ENCODE measurements around the gene CATSPERE. TPM values are rescaled to one million over a fixed set of nuclear protein-coding genes. Genes with fewer than 3 reads are reported as not detected.

Gene CATSPERE
- polyA plus RNA-seq, 1 experiment: 0.36 TPM

DNA sequence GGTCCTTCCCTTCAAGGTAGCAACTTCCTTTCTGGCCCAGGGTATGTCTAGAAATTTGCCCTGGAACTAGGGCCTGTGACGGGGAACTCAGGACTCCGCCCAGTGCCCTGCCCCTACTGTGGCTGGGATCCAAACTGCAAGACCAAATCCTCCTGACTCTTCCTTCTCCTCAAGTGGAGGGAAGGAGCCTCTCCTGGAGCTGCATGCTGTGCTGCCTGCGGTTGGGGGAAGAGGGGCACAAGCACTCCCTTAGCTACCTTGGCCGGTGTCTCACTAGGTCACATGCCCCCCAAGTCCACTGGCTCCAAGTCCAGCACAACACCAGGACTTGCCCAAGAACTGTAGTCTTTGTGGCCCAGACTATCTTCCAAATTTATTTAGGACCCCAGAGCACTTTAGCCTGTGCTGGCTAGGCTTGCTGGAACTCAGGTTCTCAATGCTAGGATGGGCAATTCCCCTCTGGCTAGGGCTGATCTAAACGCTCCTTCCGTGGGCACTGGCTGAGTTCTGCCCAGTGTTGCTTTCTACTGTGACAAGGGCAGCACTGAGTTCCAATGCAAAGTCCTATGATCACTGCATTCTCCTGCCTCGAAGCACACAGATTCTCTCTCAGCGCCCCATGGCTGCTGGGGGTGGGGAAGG, 21.6 kb upstream of the CATSPERE start:
- POLR2A ChIA-PET: no interaction called here
- H3K27ac ChIP-seq (ENCODE audit: low read depth, low read length): no peak overlapping the region

GRCh38 chr1:244442850-244443249, 18.2 kb upstream of the CATSPERE start:
- Histone ChIP-seq H3K27ac (ENCODE audit: low read depth, low read length) (no peak overlapping the region), H3K9me3 (ENCODE audit: control insufficient read depth, insufficient read depth, low read length) (no peaks in the 10 kb centered on the region), H3K27me3 (ENCODE audit: control insufficient read depth, insufficient read depth, low read length) (no peaks in the 10 kb centered on the region), H3K4me3 (ENCODE audit: low read depth, low read length) (no peak overlapping the region)
- POLR2A ChIA-PET: interaction anchor here (0.6 kb wide), 1 partner anchor 211 kb away, joined by 3 read pairs; no protein-coding TSS in a partner anchor
- no peak for DNase-seq (ENCODE audit: low read depth, low spot score)
- TF ChIP-seq, protein P1, sequence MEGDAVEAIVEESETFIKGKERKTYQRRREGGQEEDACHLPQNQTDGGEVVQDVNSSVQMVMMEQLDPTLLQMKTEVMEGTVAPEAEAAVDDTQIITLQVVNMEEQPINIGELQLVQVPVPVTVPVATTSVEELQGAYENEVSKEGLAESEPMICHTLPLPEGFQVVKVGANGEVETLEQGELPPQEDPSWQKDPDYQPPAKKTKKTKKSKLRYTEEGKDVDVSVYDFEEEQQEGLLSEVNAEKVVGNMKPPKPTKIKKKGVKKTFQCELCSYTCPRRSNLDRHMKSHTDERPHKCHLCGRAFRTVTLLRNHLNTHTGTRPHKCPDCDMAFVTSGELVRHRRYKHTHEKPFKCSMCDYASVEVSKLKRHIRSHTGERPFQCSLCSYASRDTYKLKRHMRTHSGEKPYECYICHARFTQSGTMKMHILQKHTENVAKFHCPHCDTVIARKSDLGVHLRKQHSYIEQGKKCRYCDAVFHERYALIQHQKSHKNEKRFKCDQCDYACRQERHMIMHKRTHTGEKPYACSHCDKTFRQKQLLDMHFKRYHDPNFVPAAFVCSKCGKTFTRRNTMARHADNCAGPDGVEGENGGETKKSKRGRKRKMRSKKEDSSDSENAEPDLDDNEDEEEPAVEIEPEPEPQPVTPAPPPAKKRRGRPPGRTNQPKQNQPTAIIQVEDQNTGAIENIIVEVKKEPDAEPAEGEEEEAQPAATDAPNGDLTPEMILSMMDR (IDR thresholded peaks at IDR 0.05; ENCODE audit: low read depth, low read length): no peak
- CTCF ChIA-PET: interaction anchor here (1.7 kb wide), 1 partner anchor 144 kb away, joined by 4 read pairs; no protein-coding TSS in a partner anchor

More for the DNA sequence above, 21.6 kb upstream of the CATSPERE start:
- Histone ChIP-seq H3K4me3 (ENCODE audit: low read depth, low read length) (no peak overlapping the region), H3K9me3 (ENCODE audit: control insufficient read depth, insufficient read depth, low read length) (no peaks in the 10 kb centered on the region), H3K27me3 (ENCODE audit: control insufficient read depth, insufficient read depth, low read length) (no peaks in the 10 kb centered on the region)
- no peak for DNase-seq (ENCODE audit: low read depth, low spot score)
- CTCF ChIA-PET: no interaction called here
- TF ChIP-seq, protein P1 (IDR thresholded peaks at IDR 0.05; ENCODE audit: low read depth, low read length): no peak

- Histone ChIP-seq H3K4me3 (ENCODE audit: low read depth, low read length) (no peak overlapping the region), H3K27me3 (ENCODE audit: control insufficient read depth, insufficient read depth, low read length) (no peaks in the 10 kb centered on the region), H3K27ac (ENCODE audit: low read depth, low read length) (peak overlapping the region; percentile 4), H3K9me3 (ENCODE audit: control insufficient read depth, insufficient read depth, low read length) (no peaks in the 10 kb centered on the region)
- TF ChIP-seq, protein P1 (IDR thresholded peaks at IDR 0.05; ENCODE audit: low read depth, low read length): no peak
- ChIA-PET POLR2A (interaction anchor here (0.6 to 0.9 kb wide), 2 partner anchors 9 to 91 kb away, joined by 3 to 4 read pairs; no protein-coding TSS in a partner anchor), CTCF (interaction anchor here (0.6 to 0.7 kb wide), 3 partner anchors 8 to 876 kb away, joined by 3 to 7 read pairs (median 3); no protein-coding TSS in a partner anchor)
- DNase-seq (ENCODE audit: low read depth, low spot score): no peak
Measured at GRCh38 chr1:244444854-244445253, 16.2 kb upstream of the CATSPERE start.

DNA sequence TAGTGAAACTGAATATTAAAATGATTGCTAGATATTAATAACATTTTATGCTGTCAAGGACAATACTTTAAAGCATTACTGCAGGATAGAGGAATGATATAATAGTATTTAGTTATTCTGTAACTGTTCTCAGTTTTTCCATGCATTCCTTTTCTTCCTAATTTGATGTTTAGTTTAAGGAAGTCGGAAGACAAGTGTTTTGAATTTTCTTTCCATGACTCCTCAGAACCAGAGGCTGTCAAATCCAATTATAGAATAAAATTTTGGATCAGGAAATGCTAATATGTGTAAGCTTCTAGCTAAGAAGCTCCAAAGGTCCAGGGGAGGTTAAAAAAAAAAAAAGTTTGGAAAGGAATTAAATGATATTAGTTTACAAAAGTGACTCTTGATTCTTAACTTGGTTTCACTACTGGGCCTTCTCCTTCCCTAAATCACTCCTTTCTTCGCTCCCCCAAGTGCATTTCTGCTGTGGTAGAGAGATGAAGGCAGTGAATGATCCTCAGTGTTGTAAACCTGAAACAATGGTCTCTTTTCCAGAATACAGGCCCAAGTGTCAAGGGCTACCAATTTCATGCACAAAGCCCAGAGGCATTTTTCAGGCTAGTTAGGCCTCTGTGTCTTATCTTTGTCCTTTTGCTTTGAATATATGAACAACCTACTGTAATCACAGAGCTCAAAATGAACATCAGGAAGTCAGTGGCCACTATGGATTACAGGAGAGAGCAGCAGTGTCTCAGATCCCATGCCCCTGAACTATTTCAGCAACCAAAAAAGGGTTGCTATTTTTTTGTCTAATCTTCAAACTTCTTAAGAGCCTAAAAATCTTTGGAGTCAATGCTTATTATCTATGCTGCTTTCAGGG, 15.5 kb upstream of the CATSPERE start:
- Histone ChIP-seq H3K4me3 (ENCODE audit: low read depth, low read length) (no peak overlapping the region), H3K27ac (ENCODE audit: low read depth, low read length) (peak overlapping the region; percentile 40), H3K27me3 (ENCODE audit: control insufficient read depth, insufficient read depth, low read length) (no peaks in the 10 kb centered on the region), H3K9me3 (ENCODE audit: control insufficient read depth, insufficient read depth, low read length) (no peaks in the 10 kb centered on the region)
- ChIA-PET POLR2A (interaction anchor here (0.6 to 0.9 kb wide), 2 partner anchors 10 to 92 kb away, joined by 3 to 4 read pairs; no protein-coding TSS in a partner anchor), CTCF (interaction anchor here (0.5 to 0.9 kb wide), 4 partner anchors 85 to 423 kb away, joined by 3 to 4 read pairs (median 4); no protein-coding TSS in a partner anchor)
- DNase-seq (ENCODE audit: low read depth, low spot score): no peak
- TF ChIP-seq, protein P1 (IDR thresholded peaks at IDR 0.05; ENCODE audit: low read depth, low read length): no peak
